DOHH2 (cell line): ENCODE results near the gene SEMA3A.

ENCODE experiments used
- H3F3A ChIP-seq: fragments of 200-600 bp; sonication (generic), shearing (Covaris generic); 2 replicates; pipeline ENCODE4 v1.6.0; 2016; ENCODE audit warnings: antibody characterized with exemption, mild to moderate bottlenecking; ENCODE audit not compliant: control insufficient read depth, insufficient read depth
- H3K27ac ChIP-seq: fragments of 200-600 bp; sonication (generic); 2 replicates; pipeline ENCODE4 v1.5.1; 2014; ENCODE audit warnings: low read depth, mild to moderate bottlenecking, low read length, moderate library complexity
- H3K27me3 ChIP-seq: fragments of 200-600 bp; sonication (generic); 2 replicates; pipeline ENCODE4 v1.6.1; 2014; ENCODE audit warnings: mild to moderate bottlenecking, low read length, mixed read lengths; ENCODE audit not compliant: control insufficient read depth
- H3K36me3 ChIP-seq: fragments of 200-600 bp; sonication (generic); 2 replicates; pipeline ENCODE4 v1.6.1; 2014; ENCODE audit warnings: mild to moderate bottlenecking, low read length, moderate library complexity, mixed read lengths; ENCODE audit not compliant: control insufficient read depth
- H3K4me1 ChIP-seq: fragments of 200-600 bp; sonication (generic); 2 replicates; pipeline ENCODE4 v1.6.1; 2014; ENCODE audit warnings: mild to moderate bottlenecking, low read length, mixed read lengths; ENCODE audit not compliant: control insufficient read depth
- H3K4me2 ChIP-seq: fragments of 200-600 bp; sonication (generic); 2 replicates; pipeline ENCODE4 v1.6.0; 2014; ENCODE audit warnings: mild to moderate bottlenecking, low read length, moderate library complexity
- H3K4me3 ChIP-seq: fragments of 200-600 bp; sonication (generic); 2 replicates; pipeline ENCODE4 v1.5.1; 2014; ENCODE audit warnings: mild to moderate bottlenecking, low read length, mixed read lengths
- H3K79me2 ChIP-seq: fragments of 200-600 bp; sonication (generic); 2 replicates; pipeline ENCODE4 v1.6.1; 2014; ENCODE audit warnings: mild to moderate bottlenecking, low read length, mixed read lengths; ENCODE audit not compliant: control insufficient read depth
- H3K9me2 ChIP-seq: fragments of 200-600 bp; sonication (generic); replicated peaks from 2 replicates; pipeline ENCODE4 v1.6.1; 2014; ENCODE audit warnings: mild to moderate bottlenecking, low read length, mixed read lengths; ENCODE audit not compliant: control insufficient read depth
- H3K9me3 ChIP-seq: fragments of 200-600 bp; sonication (generic); 2 replicates; pipeline ENCODE4 v1.6.1; 2014; ENCODE audit warnings: antibody characterized with exemption, low read length, mixed read lengths; ENCODE audit not compliant: control insufficient read depth, insufficient read depth
- H4K20me1 ChIP-seq: fragments of 200-600 bp; sonication (generic); 2 replicates; pipeline ENCODE4 v1.6.0; 2014; ENCODE audit warnings: low read depth, mild to moderate bottlenecking, antibody characterized with exemption, low read length, moderate library complexity; ENCODE audit not compliant: control insufficient read depth, insufficient read depth
- EZH2phosphoT487 ChIP-seq: fragments of 200-600 bp; sonication (generic); IDR thresholded peaks from 2 replicates; pipeline ENCODE4 v1.6.1; 2017; ENCODE audit warnings: borderline replicate concordance, mild to moderate bottlenecking, antibody characterized with exemption, low read length, moderate library complexity, mixed read lengths
- TF ChIP-seq, protein P1 (sequence below): fragments of 200-600 bp; sonication (generic); IDR thresholded peaks from one replicate; pipeline ENCODE4 v1.5.1; 2014; ENCODE audit warnings: antibody characterized with exemption, mild to moderate bottlenecking, low read depth, low read length; ENCODE audit not compliant: poor library complexity, severe bottlenecking

The SEMA3A gene

DNA sequence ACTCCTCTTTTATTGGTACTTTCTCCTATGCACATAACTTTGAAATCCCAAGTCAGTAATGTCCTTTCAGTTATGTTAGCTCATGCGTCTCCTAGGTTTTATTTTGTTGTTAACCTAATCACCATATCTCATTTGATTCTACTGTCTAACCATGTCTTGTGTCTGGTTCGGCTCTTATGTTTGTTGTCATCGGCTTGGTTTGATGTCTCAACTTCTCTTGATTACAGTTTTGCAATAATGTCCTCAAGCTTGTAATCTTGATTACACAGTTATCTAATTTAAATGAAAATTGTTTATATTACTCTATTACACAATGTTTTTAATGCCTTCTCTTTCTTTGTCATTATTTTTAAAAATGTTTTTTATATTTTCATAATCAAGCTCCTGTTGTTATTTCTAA lies 35.9 kb upstream of the SEMA3A start:
- H3F3A ChIP-seq, result no peaks in the 10 kb centered on the region
- H4K20me1 ChIP-seq, result no peaks in the 10 kb centered on the region
- H3K4me2 ChIP-seq, result no peak overlapping the region
- no peaks in the 10 kb centered on the region for H3K36me3 ChIP-seq
- H3K4me1 ChIP-seq, result no peaks in the 10 kb centered on the region
- H3K9me2 ChIP-seq, result no peaks in the 10 kb centered on the region
- no peak overlapping the region for H3K4me3 ChIP-seq
- no peak overlapping the region for H3K27ac ChIP-seq
- no peak for TF ChIP-seq EZH2phosphoT487
- TF ChIP-seq, protein P1, sequence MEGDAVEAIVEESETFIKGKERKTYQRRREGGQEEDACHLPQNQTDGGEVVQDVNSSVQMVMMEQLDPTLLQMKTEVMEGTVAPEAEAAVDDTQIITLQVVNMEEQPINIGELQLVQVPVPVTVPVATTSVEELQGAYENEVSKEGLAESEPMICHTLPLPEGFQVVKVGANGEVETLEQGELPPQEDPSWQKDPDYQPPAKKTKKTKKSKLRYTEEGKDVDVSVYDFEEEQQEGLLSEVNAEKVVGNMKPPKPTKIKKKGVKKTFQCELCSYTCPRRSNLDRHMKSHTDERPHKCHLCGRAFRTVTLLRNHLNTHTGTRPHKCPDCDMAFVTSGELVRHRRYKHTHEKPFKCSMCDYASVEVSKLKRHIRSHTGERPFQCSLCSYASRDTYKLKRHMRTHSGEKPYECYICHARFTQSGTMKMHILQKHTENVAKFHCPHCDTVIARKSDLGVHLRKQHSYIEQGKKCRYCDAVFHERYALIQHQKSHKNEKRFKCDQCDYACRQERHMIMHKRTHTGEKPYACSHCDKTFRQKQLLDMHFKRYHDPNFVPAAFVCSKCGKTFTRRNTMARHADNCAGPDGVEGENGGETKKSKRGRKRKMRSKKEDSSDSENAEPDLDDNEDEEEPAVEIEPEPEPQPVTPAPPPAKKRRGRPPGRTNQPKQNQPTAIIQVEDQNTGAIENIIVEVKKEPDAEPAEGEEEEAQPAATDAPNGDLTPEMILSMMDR, result no peak
- H3K27me3 ChIP-seq, result no peaks in the 10 kb centered on the region
- 0 out of 2 replicates have a peak, but pooled peaks cover 2% of the 10 kb centered on the region for H3K9me3 ChIP-seq
- H3K79me2 ChIP-seq, result no peaks in the 10 kb centered on the region

- Histone ChIP-seq H3K9me3 (0 out of 2 replicates have a peak, but pooled peaks cover 2% of the 10 kb centered on the region), H3K36me3 (no peaks in the 10 kb centered on the region), H3K27me3 (no peaks in the 10 kb centered on the region), H4K20me1 (no peaks in the 10 kb centered on the region), H3K79me2 (no peaks in the 10 kb centered on the region), H3K9me2 (no peaks in the 10 kb centered on the region), H3K4me2 (no peak overlapping the region), H3K27ac (no peak overlapping the region), H3K4me1 (no peaks in the 10 kb centered on the region), H3F3A (no peaks in the 10 kb centered on the region), H3K4me3 (no peak overlapping the region)
- TF ChIP-seq EZH2phosphoT487, result no peak
- TF ChIP-seq, protein P1, result no peak
Measured at GRCh38 chr7:84228526-84228925, 33.9 kb upstream of the SEMA3A start.

DNA sequence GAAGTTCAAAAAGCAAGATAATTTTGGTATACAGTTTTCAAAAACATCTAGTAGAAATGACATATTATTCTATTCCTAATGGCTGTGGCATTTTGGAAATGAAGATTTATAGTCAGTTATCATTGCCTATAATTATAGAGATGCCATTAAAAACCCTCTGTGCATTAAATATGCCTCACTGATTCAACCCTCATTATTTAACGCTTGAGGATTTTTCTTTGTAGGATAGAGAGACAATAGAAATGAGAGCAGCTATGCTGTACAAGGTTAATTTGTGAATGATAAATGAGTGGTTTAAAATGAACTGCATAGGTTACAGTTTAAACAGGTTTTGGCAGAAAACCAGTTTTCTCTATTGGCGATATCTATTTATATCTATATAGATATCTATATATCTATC lies 32.2 kb upstream of the SEMA3A start:
- H3K27me3 ChIP-seq, result no peaks in the 10 kb centered on the region
- H3K9me2 ChIP-seq, result no peaks in the 10 kb centered on the region
- no peak overlapping the region for H3K27ac ChIP-seq
- no peaks in the 10 kb centered on the region for H3K4me1 ChIP-seq
- no peaks in the 10 kb centered on the region for H3F3A ChIP-seq
- H3K79me2 ChIP-seq, result no peaks in the 10 kb centered on the region
- no peak overlapping the region for H3K4me3 ChIP-seq
- H4K20me1 ChIP-seq, result no peaks in the 10 kb centered on the region
- H3K4me2 ChIP-seq, result no peak overlapping the region
- 0 out of 2 replicates have a peak, but pooled peaks cover 2% of the 10 kb centered on the region for H3K9me3 ChIP-seq
- TF ChIP-seq EZH2phosphoT487, result no peak
- TF ChIP-seq, protein P1, result no peak
- H3K36me3 ChIP-seq, result no peaks in the 10 kb centered on the region
